ENCODE data around the gene TMPRSS11E. TPM values are rescaled to one million over a fixed set of nuclear protein-coding genes. Genes with fewer than 3 reads are reported as not detected.

The TMPRSS11E gene
- total RNA-seq, 1 experiment from 2014 or later, result not detected

Other genes with a start within 250 kb of the TMPRSS11E start
- not detected in 2 replicates for gene TMPRSS11B, start 201.8 kb upstream of the TMPRSS11E start, total RNA-seq (2014; rRNA removed; shearing (Covaris generic))
- 34.8 and 38.8 TPM in 2 replicates for gene YTHDC1, start 97.4 kb upstream of the TMPRSS11E start, total RNA-seq (2014; rRNA removed; shearing (Covaris generic))
- not detected in 2 replicates for gene UGT2B17, start 128.9 kb downstream of the TMPRSS11E start, total RNA-seq (2014; rRNA removed; shearing (Covaris generic))
- gene UGT2B15, start 223.2 kb downstream of the TMPRSS11E start, total RNA-seq (2014; rRNA removed; shearing (Covaris generic)), result not detected in 2 replicates